CD1c-positive myeloid dendritic cell (primary cell): ENCODE measurements around the gene CCNK.

Experiments used
- DNase-seq: peaks from one replicate; pipeline ENCODE4 v3.0.0-alpha.2; 2016; ENCODE audit errors: extremely low spot score

Gene CCNK

GRCh38 chr14:99480917-99481744 is at the start of gene CCNK:
Gene CCNK, plus strand, starts transcription at chr14:99481409. Its CDS starts 11,269 bp downstream, at chr14:99492678.
- peak; percentile 100 for DNase-seq

DNA sequence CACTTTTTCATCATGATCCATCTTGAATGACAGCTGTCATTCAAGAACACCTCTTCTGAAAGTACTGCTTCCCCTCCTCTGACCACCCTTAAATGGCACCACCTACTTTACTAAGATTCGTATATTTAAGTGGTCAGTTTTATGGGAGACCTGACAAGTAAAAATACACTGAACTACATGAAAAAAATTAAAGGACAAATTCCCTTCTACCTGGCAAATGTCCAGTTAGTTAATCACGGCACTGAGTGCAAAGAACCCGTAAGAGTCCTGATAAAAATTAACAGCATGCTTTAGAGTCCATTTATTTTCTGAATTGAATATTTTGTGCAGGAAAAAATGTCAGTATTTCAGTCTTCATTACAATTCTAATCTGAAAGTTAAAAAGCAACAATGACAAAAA is 49.2 kb upstream of the CCNK start:
- no peak for DNase-seq

- DNase-seq: no peak
These were observed 48.7 kb upstream of the CCNK start for GRCh38 chr14:99432485-99432884.

DNA sequence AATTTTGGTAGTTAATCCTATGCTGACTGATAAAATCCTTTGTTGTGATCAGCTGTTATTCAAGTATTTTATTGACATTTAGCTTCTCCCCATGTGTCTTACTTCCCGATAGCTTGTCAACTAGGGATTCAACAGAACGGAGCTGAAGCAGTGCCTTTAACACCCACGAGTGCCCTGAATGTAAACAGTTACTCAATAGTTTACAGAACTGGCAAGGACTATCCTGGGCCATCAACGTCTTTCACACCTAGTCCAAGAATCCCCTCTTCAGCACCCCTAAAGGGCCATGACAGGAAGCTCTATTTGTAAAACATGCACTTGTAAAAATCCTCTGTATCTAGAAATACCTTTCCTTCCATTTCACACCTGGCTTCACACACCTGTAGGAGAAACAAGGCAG is 45.9 kb upstream of the CCNK start:
- no peak for DNase-seq

GRCh38 chr14:99436247-99437180 is 44.7 kb upstream of the CCNK start:
- DNase-seq: peak; percentile 5

- no peak for DNase-seq
These were observed 43.5 kb upstream of the CCNK start for GRCh38 chr14:99437706-99438105.

DNA sequence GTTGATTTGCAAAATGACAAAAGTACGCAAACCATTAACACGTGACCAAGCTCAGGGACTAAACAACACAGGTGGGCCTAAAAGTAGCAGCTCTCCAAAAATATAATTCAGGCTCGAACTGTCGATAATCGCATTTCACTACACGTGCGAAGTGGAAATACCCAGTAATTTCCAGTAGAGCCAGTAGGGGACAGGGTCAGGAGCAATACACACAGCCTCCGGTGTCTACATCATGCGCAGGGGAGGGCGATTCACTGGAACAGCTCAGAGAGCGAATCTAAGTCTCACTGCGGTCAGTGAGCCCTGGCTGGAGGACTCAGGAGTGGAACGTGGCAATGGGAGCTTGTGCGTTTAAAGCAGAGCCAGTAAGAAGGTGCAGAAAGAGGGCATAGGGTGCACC is 40.9 kb upstream of the CCNK start:
- DNase-seq: no peak

DNA sequence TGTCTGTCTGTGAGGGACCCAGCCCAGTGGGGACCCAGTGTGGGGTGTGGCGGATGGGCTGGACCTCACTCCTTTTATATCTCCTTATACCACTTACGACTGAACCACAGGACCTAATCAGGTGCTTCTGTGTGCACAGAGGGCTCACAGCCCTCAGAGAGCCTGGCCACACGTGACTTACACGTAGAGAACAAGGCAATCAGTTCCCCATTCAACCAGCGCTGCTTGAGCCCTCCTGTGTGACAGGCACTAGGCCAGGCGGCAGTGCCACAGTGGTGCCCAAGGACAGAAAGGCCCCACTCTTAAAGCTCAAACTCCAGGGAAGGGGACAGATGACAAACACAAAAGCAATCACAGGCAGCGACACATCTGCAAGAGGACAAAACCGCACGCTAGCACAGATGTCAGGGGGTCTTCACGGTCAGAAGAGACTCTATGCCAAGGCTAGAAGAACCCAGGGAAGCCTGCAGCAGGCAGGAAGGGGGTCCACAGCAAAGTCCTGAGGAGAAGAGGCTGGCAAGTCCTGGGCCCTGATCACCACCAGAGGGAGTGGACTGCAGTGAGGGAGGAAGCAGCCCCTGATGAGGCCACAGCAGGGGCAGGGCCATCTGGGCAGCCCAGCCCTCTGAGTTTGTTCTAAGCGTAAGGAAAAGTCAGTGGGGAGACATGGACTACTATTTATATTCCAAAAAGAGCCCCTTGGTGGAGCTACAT is 39.9 kb upstream of the CCNK start:
- no peak for DNase-seq

GRCh38 chr14:99441918-99442317 is 39.3 kb upstream of the CCNK start:
- DNase-seq: no peak

DNA sequence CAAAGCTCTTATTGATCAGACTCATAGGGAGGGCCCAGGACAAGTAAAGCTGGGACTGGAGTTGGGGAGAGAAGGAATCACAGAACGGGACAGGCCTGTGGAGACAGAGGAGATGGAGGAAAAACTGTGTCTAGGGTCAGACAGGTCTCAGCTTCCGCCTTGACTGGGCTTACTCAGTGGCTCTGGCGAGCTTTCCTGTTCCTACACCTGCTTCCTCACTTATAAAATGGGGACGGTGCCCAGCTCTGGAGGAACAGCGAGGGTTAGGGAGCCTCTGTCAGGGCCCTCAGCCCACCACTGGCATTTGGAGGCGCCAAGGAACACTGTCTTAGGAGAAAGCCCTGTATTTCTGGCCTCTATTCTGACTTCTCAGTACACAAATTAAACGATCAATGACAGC is 35.3 kb upstream of the CCNK start:
- no peak for DNase-seq

- no peak for DNase-seq
These were observed 33.5 kb upstream of the CCNK start for GRCh38 chr14:99447739-99448138.

DNA sequence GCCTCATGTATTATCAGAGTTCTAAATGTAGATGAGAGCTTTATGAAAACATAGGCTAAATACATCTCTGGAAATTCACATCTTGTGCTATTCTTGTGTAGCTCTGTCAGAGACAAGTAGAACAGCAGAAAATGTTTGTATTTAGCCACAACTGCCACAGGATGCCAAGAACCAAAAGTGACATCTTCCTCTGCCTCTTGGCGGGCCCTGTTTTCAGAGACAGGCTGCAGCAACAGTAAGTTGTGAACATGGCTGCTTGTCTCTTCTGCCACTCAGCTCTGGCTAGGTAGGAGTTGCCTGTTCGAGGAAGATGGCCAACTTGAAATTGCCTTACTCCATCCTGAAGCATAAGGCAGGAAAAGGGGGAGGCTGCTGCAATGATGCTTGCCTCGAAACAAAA is 30.9 kb upstream of the CCNK start:
- no peak for DNase-seq

- DNase-seq: no peak
These were observed 30.0 kb upstream of the CCNK start for GRCh38 chr14:99451234-99451633.

- no peak for DNase-seq
These were observed 28.2 kb upstream of the CCNK start for GRCh38 chr14:99452968-99453367.

GRCh38 chr14:99454246-99454645 is 27.0 kb upstream of the CCNK start:
- DNase-seq: no peak

- no peak for DNase-seq
These were observed 21.6 kb upstream of the CCNK start for GRCh38 chr14:99459481-99460100.

DNA sequence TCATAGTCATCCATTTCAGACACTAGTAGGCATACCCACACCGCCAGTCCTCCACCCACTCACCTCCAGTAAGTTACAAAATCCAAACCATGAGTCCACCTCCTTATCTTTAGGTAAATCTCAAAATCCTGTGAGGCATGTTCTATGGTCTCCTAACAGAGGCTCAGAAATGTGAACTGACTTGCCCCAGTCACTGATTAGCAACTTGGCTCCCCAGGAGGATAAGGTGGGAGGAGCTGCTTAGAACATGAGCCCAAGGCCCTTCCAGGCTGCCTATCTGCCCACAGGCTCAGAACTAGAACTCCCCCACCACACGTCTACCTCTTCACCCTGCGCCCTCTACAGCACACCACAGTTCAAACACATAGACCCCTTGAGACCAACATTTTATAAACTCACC is 20.4 kb upstream of the CCNK start:
- no peak for DNase-seq

GRCh38 chr14:99461411-99462085 is 19.7 kb upstream of the CCNK start:
- no peak for DNase-seq

DNA sequence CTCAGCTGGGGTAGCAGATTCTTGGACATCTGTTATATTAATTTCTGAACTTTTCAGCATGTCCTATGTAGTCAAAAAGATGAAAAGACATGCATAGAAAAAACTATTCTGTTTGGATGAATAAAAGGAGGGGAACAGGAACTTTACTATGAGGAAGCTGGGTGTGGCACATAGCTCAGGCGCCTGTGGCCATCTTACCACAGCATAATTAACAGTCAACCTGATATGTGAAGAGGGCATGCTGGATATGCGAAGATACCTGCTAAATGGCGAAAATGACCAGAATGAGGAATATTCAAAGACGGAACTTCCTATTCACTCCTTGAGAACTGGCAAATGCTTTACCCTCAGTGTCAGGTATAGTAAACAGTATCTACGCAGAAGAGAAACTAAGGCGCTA is 19.0 kb upstream of the CCNK start:
- DNase-seq: no peak

- no peak for DNase-seq
These were observed 17.2 kb upstream of the CCNK start for GRCh38 chr14:99463974-99464373.

DNA sequence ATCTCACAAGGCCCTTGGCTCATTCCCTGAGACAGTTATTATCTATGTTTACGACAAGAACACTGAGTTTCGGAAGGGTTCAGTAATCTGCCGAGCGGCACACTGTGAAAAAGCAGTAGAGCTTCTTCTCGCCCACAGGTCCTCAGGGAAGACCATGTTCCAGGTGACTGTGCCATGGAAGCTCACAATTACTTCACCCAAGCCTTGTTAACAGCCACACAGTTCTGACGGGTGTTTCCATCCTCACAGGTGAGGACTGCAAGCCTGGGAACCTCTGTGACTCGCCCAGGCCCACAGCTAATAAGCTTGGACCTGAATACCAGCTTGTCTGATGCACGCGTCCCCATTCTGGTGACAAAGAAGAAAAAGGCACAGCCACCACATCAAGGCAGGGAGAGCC is 15.9 kb upstream of the CCNK start:
- no peak for DNase-seq
